ENCODE measurements around the gene CADM2.

GRCh38 chr3:84943379-84943778 is 15.4 kb upstream of the CADM2 start:
- TF ChIP-seq, protein P1, sequence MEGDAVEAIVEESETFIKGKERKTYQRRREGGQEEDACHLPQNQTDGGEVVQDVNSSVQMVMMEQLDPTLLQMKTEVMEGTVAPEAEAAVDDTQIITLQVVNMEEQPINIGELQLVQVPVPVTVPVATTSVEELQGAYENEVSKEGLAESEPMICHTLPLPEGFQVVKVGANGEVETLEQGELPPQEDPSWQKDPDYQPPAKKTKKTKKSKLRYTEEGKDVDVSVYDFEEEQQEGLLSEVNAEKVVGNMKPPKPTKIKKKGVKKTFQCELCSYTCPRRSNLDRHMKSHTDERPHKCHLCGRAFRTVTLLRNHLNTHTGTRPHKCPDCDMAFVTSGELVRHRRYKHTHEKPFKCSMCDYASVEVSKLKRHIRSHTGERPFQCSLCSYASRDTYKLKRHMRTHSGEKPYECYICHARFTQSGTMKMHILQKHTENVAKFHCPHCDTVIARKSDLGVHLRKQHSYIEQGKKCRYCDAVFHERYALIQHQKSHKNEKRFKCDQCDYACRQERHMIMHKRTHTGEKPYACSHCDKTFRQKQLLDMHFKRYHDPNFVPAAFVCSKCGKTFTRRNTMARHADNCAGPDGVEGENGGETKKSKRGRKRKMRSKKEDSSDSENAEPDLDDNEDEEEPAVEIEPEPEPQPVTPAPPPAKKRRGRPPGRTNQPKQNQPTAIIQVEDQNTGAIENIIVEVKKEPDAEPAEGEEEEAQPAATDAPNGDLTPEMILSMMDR (IDR thresholded peaks at IDR 0.05): no peak
- TF ChIP-seq POLR2AphosphoS5 (IDR thresholded peaks at IDR 0.05): no peak

Data from prostate gland (tissue), 2 donors.